ENCODE measurements around the gene IL20RB.

IL20RB gene

GRCh38 chr3:137024348-137024747, 66.6 kb downstream of the IL20RB start:
- H3K27me3 Mint-ChIP-seq, result peaks cover 6% of the 10 kb centered on the region

GRCh38 chr3:137026701-137027100, 68.9 kb downstream of the IL20RB start:
- DNase-seq (no peak), ATAC-seq (no peak)
- Mint-ChIP-seq H3K27ac (no peak overlapping the region), H3K9me3 (no peaks in the 10 kb centered on the region), H3K4me1 (no peaks in the 10 kb centered on the region), H3K4me3 (no peak overlapping the region), H3K27me3 (peaks cover 25% of the 10 kb centered on the region)

More at GRCh38 chr3:137024348-137024747, 66.6 kb downstream of the IL20RB start:
- ATAC-seq (no peak), DNase-seq (no peak)
- no peak overlapping the region for H3K27ac Mint-ChIP-seq
- no peaks in the 10 kb centered on the region for H3K4me1 Mint-ChIP-seq
- H3K9me3 Mint-ChIP-seq, result no peaks in the 10 kb centered on the region
- no peak overlapping the region for H3K4me3 Mint-ChIP-seq

DNA sequence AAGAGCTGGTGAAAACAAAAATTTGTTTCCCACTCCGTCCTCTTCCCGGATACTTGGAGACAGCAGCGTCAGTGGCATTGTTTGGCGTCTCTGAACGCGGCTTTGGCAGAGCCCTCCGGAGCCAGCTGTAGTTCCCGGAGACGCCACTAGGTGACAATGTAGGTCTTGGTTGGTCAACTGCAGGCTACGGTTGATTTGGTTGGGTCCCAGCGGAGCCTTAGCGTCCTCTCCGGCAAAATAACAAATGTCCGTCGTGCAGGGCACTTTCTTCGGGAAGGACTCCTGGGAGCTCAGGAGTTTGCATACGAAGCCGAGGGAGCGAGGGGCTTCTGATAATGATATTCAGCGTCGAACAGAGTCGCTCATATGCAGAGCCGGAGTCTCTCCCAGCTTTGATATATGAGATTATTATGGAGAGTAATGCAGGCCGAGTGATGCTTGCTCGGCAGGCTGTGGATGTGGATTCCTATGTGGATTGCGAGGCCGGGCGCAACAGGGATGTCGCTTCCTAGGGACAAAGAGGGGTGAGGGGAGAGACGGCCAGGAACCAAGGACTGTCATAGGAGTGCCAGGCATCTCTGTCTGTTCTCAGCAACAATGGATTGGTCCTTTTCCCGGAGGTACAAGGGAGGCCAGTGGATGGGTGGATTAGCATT, 74.8 kb downstream of the IL20RB start:
- no peaks in the 10 kb centered on the region for H3K9me3 Mint-ChIP-seq
- H3K4me3 Mint-ChIP-seq, result peak overlapping the region; percentile 64 to 74
- DNase-seq, result peak; percentile 68 to 74
- no peak overlapping the region for H3K27ac Mint-ChIP-seq
- H3K27me3 Mint-ChIP-seq, result peaks cover 47% of the 10 kb centered on the region
- ATAC-seq, result peak; percentile 73
- peaks cover 10% of the 10 kb centered on the region for H3K4me1 Mint-ChIP-seq

DNA sequence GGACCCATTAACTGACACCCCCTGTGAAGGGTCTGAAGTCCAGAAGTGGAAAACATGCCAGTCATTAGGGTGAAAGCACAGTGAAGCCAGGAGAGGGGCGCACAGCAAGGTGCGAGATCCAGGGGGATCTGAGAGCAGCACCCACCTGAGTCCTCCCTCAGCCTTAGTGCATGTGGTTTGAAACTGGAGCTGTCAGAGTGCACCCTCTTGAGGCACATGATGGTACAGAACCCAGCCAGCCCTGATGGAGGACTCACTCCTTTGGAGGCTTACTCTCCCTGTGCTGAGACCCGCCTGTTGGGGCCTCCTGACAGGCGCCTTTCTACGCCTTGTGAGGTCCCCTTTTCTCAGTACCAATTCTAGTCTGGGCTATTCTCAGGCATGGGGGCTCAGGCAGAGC, 77.8 kb downstream of the IL20RB start:
- H3K9me3 Mint-ChIP-seq, result no peaks in the 10 kb centered on the region
- H3K27ac Mint-ChIP-seq, result no peak overlapping the region
- no peak for DNase-seq
- H3K27me3 Mint-ChIP-seq, result peaks cover 30% of the 10 kb centered on the region
- peak; percentile 50 for ATAC-seq
- H3K4me3 Mint-ChIP-seq, result no peak overlapping the region
- peaks cover 10% of the 10 kb centered on the region for H3K4me1 Mint-ChIP-seq

- no peak for DNase-seq
- Mint-ChIP-seq H3K27me3 (peaks cover 3% of the 10 kb centered on the region), H3K4me1 (no peaks in the 10 kb centered on the region), H3K27ac (peak overlapping the region in 1 of 2 donors; percentile 13), H3K9me3 (no peaks in the 10 kb centered on the region), H3K4me3 (no peak overlapping the region)
- no peak for ATAC-seq
These were observed 81.8 kb downstream of the IL20RB start for GRCh38 chr3:137039570-137039969.

- Mint-ChIP-seq H3K27ac (no peak overlapping the region), H3K4me3 (no peak overlapping the region), H3K4me1 (no peaks in the 10 kb centered on the region), H3K9me3 (no peaks in the 10 kb centered on the region), H3K27me3 (peaks cover 7% of the 10 kb centered on the region)
- DNase-seq (no peak), ATAC-seq (no peak)
These were observed 83.5 kb downstream of the IL20RB start for GRCh38 chr3:137041251-137041650.

- no peaks in the 10 kb centered on the region for H3K4me1 Mint-ChIP-seq
These were observed 83.9 kb downstream of the IL20RB start for GRCh38 chr3:137041686-137042085.

GRCh38 chr3:137046747-137047146, 89.0 kb downstream of the IL20RB start:
- ATAC-seq (no peak), DNase-seq (no peak)
- H3K27me3 Mint-ChIP-seq, result peaks cover 13% of the 10 kb centered on the region
- H3K27ac Mint-ChIP-seq, result no peak overlapping the region
- no peaks in the 10 kb centered on the region for H3K4me1 Mint-ChIP-seq
- no peak overlapping the region for H3K4me3 Mint-ChIP-seq
- H3K9me3 Mint-ChIP-seq, result no peaks in the 10 kb centered on the region

More at GRCh38 chr3:137041686-137042085, 83.9 kb downstream of the IL20RB start:
- Mint-ChIP-seq H3K27ac (no peak overlapping the region), H3K9me3 (no peaks in the 10 kb centered on the region), H3K4me3 (no peak overlapping the region), H3K27me3 (peaks cover 7% of the 10 kb centered on the region)
- no peak for DNase-seq
- no peak for ATAC-seq

DNA sequence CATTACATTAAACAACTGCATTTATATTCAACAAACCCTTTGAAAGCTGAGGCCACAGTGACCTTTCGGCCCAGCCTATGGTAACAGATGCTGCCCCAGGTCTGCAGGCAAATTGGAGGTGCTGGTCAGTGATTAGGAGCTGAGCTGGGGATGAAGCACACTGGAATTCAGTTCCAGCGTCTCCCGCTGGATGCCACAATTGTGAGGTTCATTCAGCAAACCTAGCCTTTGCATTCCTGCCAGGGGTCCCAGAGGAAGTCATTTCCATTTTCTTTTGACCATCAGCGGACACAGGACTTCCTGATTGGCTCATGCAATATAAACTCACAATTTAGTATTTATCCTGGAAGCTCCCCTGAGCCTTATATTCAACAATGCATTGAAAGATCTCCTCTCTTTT, 89.5 kb downstream of the IL20RB start:
- no peak for ATAC-seq
- H3K4me3 Mint-ChIP-seq, result no peak overlapping the region
- H3K9me3 Mint-ChIP-seq, result no peaks in the 10 kb centered on the region
- no peak overlapping the region for H3K27ac Mint-ChIP-seq
- no peak for DNase-seq
- H3K27me3 Mint-ChIP-seq, result peaks cover 13% of the 10 kb centered on the region
- H3K4me1 Mint-ChIP-seq, result no peaks in the 10 kb centered on the region

GRCh38 chr3:137050281-137050680, 92.5 kb downstream of the IL20RB start:
- Mint-ChIP-seq H3K4me1 (no peaks in the 10 kb centered on the region), H3K27me3 (peaks cover 6% of the 10 kb centered on the region), H3K9me3 (no peaks in the 10 kb centered on the region), H3K27ac (no peak overlapping the region), H3K4me3 (no peak overlapping the region)
- no peak for DNase-seq
- ATAC-seq, result no peak

DNA sequence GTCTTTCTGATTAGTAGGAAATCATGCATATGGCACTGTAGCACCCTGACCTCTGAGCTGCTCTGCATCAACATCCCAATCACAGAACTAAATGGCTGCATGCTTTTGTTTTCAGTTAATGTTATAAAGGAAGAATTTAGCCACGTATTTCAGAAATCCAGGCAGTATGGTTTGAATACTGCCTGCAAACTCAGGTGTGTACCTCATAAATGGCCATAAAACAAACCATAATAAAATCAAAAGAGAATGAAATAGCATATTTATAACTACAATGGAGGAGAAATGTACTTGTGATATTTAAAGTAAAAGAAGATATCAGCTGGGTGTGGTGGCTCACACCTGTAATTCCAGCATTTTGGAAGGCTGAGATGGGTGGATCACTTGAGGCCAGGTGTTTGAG, 94.5 kb downstream of the IL20RB start:
- H3K27me3 Mint-ChIP-seq, result peaks cover 6% of the 10 kb centered on the region
- no peak for DNase-seq
- no peak for ATAC-seq
- H3K4me1 Mint-ChIP-seq, result no peaks in the 10 kb centered on the region
- no peak overlapping the region for H3K4me3 Mint-ChIP-seq
- H3K27ac Mint-ChIP-seq, result no peak overlapping the region
- H3K9me3 Mint-ChIP-seq, result no peaks in the 10 kb centered on the region

Measured in stimulated activated naive CD8-positive, alpha-beta T cell treated with anti-CD3 and anti-CD28 coated beads, Interleukin-15, amount 100 ng/mL, for 72 hours (primary cell).